Activated naive CD4-positive, alpha-beta T cell treated with Interleukin-2 at 50 U/mL for 16 hours (primary cell): ENCODE results near the gene GRPEL1.
"Not testable (repeated sequence)": the region's sequence is repeated elsewhere in the genome, so short reads cannot be mapped to it uniquely, and the experiment has no call there.

Experiments
- DNase-seq: peaks from one replicate; pipeline ENCODE4 v3.0.0-alpha.2; 2020

The GRPEL1 gene

DNA sequence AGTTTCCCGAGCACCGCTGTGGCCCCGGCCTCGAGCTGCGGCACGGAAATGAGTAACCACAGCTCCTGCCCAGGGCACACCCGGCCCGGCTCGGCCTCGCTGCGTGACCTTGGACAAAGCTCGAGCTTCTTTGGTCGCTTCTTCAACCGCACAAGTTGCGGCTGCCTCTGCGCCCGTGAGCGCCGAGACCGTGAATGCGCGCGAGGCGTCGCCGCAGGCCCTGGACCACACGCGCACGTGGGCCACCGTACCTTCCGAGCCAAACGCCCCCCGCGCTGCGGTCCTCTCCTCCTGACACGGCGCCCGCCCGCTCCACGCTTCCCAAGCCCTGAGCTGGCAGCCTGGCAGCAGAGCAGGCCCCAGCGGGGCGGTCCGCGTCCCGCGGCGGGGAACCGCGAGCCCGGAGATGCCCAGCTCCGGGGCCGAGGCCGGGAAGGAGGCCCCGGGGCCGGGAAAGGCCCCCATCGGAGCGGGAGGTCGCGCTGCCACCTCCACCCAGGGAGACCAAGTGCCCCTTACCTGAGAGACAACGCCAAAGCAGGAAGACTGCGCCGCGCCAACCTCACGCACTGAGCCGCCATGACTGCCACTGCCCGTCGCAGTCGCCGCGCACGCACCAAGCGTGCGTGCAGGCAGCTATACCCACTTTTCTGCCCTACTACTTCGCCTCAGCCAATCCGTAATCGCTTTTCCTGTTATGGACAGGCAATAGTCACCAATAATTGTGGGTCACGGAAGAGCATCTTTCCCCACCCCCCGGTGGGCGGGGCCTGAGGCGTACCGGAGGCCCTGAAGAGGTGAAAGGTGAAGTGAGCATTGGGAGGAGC is at the start of gene GRPEL1:
Gene GRPEL1 (minus strand): TSS at position 613 of the 827 bp plus-strand sequence. CDS start 32 bp downstream, at position 581.
- peak; percentile 100 for DNase-seq

DNA sequence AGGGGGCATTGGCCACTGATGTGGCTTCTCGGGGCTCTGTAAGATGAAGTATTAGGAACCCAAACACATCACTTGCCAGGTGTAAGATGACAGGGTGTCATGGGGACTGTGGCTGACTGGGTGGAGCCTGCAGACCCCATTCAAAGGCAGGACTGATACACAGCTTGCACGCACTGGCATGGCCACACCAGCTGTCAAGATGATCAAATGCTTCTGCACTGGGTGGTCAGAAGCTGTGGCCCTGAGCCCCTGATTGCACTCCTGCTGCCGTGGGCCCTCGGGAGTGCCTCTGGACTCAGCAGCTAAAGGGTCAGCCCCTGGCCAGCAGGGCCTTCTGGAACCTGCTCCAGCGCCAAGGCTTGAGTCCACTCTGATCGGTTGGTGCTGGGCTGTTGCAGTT is 48.8 kb upstream of the GRPEL1 start:
- DNase-seq = no peak

DNA sequence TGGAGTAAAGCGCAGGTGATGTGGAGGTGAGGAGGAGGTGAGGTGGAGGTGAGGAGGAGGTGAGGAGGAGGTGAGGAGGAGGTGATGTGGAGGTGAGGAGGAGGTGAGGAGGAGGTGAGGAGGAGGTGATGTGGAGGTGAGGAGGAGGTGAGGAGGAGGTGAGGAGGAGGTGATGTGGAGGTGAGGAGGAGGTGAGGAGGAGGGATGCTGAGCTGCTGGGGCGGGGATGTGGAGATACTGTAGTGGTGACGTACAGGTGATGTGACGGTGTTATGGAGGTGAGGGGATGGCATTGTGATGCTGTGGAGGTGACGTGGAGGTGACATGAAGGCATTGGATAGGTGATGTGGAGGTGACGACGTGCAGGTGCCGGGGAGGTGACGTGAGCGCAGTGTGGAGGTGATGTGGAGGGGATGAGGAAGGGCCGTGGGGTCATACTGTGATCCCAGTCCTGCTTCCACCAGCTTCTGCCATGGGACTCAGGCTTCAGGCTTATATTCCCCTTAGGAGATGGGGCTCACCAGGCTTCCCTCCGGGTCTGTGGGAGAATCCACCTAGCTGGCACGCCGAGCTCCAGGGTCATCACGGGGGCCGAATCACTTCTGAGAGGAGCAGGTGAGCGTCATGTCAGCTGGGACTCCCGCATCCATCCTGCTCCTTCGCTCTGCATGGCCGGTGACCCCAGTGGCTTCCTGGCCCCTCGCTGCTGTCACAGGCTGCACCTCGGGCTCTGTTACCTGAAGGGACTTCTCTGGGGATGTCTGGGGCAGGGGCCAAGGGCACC is 47.9 kb upstream of the GRPEL1 start:
- DNase-seq = no peak

DNA sequence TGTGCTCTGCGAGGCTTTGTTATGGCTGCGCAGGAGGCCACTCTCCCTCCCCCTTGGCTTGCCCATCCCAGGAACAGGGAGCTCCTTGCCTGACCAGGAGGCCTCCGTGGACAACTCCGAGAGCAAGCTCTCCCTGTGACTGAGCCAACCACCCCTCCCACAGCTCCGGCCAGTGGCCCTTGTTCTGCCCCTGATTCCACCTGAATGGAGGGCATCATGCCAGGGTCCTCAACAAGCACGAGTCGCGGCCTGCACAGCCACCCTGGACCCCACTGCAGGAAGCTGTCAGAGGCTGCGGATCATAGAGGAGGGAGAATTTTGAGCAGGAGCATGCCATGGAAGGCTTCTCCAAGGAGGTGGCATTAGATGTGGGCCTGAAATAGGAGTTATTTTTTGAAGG is 44.8 kb upstream of the GRPEL1 start:
- DNase-seq = no peak

DNA sequence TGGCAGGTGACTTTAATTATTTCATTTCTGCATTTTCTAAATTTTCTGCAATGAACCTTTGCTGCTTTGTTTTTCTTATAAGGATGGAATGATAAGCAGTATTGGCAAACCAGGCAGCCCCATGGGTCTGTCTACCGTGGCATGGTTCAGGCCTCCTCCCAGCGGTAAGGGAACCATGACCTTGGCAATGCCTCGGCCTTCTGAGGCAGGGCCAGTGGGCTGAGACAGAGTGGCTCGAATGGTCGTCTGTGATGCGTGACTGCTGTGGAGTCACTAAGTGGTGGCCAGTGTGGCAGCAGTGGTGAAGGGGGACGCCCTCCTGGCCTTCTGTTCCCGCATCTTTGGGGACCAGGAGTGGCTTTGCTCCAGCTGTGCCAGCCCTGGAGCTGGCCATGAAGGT is 43.6 kb upstream of the GRPEL1 start:
- DNase-seq = no peak

DNA sequence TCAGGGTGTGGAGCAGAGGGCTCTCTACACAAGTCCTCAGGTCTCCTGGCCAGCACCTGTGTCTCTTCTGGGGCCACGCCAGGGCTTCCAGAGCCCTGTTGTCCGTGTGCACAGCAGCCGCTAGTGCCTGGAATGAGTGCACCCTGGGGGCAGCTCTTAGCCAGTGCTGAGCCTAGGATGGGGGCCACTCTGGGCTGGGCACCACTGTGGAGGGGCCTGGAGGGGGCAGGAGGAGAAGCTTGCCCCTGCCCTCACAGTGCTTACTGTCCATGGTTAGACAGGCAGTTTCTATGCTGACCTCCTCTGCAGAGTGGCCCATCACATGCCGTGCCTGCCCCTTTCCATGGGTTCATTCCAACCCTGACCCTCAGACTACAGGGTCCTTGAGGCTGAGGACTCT is 42.7 kb upstream of the GRPEL1 start:
- no peak for DNase-seq

DNA sequence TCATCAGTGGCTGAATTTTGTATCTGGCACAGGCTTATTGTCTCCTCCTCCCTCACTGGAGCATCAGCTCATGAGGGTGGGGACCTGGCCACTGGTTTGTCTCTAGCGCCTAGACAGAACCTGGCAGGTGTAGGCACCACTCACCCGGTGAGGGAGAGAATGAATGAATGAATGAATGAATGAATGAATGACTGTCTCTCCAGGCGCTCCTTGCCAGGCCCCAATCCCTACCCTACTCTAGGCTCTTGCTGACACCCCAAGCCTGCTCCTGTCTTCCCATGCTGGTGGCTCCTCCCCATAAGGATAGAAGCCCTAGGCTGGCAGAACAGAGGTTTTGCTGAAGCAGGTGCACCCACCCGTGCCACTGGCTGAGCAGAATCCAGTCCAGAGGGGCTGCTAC is 41.3 kb upstream of the GRPEL1 start:
- no peak for DNase-seq

DNA sequence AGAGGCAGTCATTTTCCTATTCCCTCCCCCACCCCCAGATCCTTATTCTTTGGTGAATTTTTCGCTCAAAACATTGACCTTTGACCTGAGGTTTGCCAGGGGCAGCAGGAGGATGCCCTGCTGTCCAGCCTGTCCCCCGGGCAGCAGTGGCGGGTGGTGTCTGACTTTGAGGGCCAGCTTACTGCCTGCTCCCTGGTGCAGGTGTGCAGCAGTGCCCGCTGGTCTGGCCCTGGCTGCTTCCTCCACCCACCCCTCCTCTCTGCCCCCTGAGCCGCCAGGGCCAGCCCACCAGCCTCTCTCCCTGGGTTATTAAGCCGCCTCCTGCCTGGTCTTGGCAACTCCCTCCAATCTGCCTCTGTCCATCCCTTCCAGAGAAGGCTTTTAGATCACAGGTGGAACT is 40.8 kb upstream of the GRPEL1 start:
- DNase-seq = no peak

DNA sequence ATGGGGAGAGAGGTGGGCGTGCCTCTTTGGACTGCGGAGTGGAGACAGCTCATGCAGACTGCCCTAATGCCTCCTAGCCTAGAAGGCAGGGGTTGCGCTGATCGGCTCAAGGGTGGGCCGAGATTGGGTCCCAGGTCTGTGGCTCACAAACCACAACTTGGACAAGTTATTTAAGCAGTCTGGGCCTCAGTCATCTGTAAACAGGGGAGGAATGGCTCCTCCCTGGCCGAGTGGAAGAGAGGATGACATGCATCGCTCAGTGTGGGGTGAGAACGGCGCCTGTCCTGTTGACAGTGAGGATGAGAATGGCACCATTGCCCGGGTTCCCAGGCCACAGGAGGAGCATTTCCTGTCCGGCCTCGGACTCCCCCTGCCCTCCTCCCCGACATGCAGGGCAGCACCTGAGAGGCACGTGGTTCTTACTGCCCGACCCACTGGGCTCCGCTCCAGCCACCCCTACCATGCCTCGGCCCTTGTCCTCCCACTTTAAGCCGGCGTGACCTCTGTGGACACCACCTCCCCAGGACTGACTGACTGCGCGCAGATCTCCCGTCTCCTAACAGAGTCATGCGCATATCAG is 40.3 kb upstream of the GRPEL1 start:
- DNase-seq = no peak

DNA sequence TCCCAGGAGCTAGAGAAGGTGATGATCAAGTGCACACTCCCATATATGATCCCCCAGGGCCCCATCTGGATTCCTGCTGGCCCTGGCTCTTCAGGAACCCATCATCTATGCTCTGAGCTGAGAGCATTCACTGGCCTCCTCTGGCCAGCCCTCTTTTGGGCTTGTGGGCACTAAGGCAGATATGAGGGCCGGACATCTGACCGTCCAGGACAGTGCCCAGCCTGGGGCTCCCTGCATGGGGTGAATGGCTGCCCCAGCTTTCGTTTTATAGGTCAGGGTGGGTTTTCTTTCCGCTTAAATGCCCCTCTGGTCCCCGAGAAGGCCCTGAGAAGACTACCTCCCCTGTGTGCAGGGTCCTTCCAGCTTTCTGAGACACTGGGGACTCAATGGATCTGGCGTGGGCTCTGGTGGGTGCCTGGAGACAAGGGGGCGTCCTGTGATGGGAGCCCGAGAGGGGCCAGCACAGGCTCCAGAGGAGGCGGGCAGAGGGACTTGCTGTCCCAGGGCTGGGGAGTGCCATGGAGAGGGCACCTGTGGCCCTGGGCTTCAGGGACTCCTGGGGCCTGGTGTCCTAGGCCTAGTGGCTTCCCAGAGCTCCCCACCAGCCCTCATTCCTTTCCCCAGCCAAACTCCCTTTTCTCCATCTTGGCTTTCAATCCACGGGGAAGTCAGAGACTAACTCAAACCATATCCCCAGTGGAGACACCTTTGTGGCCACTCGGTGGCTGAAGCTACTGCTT is 39.5 kb upstream of the GRPEL1 start:
- no peak for DNase-seq

DNA sequence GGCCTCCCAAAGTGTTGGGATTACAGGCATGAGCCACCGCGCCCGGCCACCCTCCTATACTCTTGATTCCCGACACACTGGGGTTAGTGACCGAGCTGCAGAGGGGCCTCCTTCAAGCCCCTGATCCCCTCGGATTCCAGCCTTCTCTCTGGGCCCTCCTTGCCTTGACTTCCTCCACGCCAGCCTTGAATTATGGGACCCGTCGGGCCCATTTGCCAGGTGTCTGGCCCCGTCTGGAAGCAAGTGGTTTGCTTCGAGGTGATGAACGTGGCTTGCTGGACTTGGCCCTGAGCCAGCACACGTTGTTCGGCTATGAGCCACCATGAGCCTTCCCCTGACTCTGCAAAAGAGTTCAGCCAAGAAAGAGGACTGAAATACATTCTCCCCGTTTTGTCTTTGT is 37.4 kb upstream of the GRPEL1 start:
- no peak for DNase-seq

DNA sequence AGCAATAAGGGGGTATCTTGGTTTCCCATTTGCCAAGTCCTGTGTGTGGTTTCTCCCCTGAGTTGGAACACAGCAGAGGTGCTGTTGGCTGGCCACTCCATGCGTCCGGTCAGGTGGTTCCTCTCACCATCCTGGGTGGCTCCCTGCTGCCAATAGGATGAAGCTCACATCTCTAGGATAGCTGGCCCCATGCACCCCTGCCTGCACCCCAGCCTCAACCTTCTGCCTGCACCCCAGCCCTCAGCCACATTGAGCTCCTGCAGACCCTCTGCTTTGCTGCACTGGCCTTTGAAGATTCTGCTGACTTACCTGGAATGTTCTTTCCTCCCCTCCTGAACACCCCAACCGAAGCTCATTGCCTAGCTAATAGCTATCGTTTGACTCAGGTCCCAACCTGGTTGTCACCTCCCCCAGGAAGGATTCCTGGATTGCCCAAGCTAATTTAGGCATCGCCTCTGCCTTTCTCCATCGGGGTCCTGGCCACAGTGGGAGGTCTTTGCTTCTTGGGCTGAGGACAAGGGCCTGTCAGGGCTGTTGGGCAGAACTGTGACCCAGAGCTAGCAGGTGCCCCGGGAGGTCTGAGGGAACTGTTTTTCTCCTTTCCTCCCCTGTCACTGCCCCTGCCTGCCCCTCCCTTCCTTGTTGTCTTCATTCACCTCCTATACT is 36.6 kb upstream of the GRPEL1 start:
- DNase-seq = no peak

DNA sequence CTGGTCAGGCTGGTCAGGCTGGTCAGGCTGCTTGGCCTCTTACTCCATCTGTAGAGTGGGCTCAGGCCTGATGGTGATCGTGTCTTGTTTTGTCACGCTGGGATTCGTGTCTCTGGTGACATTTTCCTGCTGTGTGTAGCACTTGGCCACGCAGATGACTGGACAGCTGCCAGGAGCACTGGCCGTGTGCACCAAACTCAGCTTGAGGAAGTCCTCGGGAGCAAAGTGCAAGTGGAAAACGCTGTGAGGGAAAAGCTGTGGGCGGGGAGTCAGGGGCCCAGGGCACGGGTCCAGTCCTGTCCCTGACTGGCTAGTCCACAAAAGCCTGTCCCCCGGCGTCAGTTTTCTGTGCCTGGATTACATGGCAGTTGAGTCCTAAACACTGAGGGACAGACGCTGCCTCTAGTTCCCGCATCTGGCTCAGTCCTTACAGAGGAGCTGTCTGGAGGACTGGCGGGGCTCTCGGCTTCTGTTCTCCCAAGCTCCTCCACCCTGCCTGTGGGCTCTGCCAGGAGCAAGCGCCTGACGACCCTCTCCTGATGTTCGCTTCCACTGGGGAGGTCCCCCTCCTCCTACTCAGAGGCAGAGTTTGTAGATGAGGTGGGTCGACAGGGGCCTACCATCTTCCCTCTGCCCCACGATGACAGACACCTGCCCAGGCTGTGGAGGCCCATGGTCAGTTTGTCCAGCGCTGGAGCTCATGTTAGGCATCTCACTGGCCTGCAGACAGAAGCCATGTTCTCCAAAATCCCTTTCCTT is 35.9 kb upstream of the GRPEL1 start:
- DNase-seq = no peak

DNA sequence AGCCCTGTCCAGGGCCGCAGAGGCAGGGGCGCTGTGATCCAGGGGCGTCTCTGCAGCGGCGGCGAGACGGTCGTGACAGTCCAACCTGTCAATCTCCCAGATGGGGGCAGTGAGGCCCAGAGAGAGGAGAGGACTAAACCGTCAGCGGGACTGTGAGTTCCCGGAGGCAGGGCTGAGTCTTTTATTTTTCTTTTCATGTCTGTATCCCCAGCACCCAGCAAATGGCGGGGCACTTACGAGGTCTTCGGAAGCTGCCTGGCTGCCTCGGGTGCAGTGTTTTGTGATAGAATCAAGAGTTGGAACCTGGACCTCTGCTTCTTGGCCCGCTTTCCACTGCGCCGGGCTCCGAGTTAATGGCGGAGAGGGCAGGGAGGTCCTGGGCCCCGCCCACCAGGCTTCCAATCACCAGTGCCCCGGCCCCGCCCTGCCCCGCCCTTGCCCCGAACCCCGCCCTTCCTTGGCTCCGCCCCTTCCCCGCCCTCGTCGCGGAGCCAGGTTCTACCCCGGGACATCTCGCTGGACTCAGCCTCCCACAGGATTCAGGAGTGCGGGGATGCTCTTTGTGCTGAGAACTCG is 35.3 kb upstream of the GRPEL1 start:
- peak; percentile 82 for DNase-seq

DNA sequence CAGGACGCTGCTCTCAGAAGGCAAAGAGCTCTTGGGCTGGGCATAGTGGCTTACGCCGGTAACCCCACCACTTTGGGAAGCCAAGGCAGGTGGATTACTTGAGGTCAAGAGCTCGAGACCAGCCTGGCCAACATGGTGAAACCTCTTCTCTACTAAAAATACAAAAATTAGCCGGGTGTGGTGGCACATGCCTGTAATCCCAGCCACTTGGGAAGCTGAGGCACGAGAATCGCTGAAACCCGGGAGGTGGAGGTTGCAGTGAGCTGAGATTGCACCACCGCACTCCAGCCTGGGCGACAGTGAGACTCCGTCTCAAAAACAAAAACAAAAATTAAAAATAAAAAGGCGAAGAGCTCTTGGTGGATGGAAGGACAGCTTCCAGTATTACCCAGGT is 34.6 kb upstream of the GRPEL1 start:
- not testable (repeated sequence) for DNase-seq

DNA sequence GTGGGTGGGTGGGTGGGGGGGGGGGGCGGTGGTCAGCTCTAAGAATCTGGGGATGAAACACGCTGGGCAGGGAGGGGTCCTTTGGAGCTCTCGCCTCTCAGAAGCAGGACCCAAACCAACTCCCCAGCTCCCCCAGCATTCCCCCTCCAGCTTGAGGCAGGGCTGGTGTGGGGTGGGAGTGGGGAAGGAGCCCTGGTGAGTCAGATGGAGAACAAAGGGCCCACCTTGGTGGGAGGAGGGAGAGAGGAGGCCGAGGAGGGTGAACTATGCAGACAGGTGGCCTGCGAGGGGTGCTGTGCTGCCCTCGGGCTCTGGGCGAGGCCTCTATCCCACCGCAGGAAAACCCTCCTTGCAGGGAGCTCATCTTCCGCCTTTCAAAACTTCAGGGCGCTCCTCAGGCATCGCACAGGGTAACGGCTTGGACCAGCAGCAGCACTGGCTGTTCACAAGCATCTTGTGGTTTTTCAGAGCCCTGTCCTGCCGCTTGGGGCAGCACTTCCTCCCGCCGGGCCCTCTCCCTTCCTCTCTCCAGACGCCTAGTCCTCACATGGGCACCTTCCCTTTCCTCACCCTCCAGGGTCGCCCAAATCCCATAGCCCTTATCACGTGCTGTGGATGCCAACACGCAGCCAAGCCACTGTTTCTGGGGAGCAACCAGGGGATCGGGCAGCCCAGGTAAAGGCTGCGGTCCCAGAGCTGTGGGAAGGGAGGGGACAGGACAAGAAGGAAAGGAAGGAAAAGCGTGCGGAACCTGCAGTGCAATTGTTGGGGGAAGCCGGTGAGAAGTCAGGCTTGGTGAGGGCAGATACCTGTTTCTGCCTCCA is 34.0 kb upstream of the GRPEL1 start:
- peak; percentile 59 for DNase-seq

DNA sequence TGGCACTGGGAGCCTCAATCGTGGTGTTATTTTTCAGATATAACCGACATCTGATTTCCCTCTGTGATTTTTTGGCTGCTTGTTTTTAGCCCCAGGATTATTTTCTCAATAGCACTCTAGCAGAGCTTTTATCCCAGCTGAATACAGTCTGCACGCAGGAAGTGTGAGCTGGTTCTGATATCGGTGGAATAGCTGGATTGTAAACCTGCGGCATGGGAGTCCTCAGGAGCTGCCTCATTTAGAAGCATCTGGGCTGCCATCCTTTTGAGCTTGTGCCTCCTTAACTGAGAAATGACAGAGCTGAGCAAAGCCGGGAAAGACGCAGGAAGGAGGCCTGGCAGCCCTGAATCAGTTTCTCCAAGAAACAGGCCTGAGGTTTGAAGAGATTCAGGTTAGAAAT is 28.4 kb upstream of the GRPEL1 start:
- no peak for DNase-seq

DNA sequence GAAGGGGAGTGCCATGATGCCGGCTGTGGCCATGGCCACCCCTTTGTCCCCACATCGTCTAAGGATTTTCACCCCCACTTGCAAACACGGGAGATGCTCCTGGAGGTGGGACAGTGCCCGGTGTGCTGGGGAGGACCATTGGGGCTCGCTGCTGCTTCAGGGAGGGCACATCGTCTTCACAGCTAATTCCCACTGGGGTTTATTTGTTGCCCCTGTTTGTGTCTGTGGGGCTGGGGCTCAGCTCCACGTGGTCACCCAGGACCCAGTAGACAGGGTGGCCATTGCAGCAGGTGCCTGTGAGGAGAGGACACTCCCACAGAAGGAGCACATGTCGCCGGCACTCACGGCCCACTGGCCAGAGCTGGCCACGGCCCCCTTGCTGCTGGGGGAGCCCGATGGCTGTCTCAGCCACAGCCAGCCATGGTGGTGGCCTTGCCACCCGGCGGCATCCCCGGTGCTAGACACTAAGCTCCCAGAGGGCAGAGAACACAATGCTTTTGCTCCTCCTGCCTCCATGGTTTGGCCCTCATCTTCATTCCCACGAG is 27.8 kb upstream of the GRPEL1 start:
- no peak for DNase-seq

DNA sequence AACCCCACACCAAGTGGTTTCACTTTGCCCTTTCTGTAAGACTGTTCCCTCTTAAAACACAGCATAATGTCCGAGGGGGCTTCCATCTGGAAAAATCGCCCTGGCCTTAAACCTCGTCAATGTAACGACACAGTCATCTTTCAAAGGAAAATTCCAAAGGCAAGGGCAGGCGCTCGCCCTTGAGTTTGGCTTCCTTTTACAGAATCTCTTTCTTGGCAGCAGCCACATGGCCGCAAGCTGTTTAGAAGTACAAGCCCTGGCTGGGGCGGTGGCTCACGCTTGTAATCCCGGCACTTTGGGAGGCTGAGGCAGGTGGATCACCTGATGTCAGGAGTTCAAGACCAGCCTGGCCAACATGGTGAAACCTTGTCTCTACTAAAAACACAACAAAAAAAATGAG is 27.1 kb upstream of the GRPEL1 start:
- DNase-seq = no peak

DNA sequence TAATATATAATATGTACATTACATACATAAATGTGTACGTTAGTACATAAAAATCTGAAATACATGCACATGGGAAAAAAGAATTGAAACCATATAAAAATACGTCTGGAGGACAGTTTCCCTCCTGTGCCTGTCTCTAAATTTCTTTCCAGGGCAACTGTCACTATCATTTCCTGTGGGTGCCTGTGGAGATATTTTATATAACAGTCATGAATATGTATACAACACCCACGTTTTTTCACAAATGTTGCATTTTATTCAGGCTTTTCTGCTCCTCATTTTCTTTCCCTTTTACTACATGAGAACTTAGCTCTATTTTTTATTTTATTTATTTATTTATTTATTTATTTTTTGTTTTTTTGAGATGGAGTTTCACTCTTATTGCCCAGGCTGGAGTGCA is 24.2 kb upstream of the GRPEL1 start:
- DNase-seq = no peak
